Activated T-cell treated with anti-CD3 and anti-CD28 coated beads, Interleukin-2, amount 50 U/mL, for 1 hour (primary cell): ENCODE data around the gene AQP12B.

Experiments
- DNase-seq: peaks from one replicate; pipeline ENCODE4 v3.0.0-alpha.2; 2020

Gene AQP12B

DNA sequence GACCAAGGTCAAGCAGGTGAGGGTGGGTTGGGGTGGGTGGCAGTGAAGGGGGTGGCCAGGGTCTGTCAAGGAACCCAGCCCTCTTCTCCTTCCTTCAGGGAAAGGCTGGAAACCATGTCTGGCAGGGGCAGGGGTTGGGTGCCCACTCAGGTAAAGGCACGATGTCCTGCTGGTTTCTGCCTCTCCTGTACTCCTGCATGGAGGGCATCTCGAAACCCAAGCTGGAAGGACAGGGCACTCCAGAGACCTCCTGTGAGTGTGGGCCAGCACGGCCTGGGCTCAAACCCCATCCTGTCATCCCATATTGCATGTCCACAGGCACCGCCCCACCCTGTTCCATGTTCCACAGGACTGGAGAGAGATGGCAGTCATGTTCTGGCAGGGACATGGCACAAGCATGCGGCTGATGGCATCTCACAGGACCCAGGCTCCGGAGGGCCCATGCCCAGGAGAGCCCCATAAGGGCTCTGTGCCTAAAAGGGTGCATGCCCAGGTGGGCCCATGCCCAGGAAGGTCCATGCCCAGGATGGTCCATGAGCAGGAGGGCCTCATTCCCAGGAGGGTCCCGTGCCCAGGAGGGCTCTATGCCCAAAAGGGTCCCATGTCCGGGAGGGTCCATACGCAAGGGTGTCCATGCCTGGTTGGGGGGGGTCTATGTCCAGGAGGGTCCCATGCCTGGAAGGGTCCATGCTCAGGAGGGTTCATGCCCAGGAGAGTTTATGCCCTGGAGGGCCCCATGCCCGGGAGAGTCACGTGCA, 51.0 kb downstream of the AQP12B start:
- DNase-seq = no peak

DNA sequence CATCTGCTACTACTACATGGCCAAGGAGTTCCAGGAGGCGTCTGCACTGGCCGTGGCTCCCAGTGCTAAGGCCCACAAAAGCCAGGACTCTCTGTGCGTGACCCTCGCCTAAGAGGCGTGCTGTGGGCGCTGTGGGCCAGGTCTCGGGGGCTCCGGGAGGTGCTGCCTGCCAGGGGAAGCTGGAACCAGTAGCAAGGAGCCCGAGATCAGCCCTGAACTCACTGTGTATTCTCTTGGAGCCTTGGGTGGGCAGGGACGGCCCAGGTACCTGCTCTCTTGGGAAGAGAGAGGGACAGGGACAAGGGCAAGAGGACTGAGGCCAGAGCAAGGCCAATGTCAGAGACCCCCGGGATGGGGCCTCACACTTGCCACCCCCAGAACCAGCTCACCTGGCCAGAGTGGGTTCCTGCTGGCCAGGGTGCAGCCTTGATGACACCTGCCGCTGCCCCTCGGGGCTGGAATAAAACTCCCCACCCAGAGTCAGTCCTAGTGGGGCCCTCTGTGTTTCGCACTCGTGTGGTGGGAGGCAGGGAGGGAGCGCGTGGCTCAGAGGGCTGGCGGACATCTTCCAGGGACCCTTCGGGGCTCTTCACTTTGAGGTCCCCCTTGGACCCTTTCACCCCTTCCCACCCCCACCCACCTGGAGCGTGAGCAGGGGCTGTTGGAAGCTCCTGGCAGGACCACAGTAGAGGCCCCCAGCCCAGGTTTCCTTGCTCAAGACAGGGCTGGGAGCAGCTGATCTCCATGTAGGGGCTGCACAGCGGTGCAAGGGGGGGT, 51.7 kb downstream of the AQP12B start:
- no peak for DNase-seq

DNA sequence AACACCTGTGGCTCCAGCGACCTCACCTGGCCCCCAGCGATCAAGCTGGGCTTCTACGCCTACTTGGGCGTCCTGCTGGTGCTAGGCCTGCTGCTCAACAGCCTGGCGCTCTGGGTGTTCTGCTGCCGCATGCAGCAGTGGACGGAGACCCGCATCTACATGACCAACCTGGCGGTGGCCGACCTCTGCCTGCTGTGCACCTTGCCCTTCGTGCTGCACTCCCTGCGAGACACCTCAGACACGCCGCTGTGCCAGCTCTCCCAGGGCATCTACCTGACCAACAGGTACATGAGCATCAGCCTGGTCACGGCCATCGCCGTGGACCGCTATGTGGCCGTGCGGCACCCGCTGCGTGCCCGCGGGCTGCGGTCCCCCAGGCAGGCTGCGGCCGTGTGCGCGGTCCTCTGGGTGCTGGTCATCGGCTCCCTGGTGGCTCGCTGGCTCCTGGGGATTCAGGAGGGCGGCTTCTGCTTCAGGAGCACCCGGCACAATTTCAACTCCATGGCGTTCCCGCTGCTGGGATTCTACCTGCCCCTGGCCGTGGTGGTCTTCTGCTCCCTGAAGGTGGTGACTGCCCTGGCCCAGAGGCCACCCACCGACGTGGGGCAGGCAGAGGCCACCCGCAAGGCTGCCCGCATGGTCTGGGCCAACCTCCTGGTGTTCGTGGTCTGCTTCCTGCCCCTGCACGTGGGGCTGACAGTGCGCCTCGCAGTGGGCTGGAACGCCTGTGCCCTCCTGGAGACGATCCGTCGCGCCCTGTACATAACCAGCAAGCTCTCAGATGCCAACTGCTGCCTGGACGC, 52.5 kb downstream of the AQP12B start:
- peak; percentile 13 for DNase-seq

DNA sequence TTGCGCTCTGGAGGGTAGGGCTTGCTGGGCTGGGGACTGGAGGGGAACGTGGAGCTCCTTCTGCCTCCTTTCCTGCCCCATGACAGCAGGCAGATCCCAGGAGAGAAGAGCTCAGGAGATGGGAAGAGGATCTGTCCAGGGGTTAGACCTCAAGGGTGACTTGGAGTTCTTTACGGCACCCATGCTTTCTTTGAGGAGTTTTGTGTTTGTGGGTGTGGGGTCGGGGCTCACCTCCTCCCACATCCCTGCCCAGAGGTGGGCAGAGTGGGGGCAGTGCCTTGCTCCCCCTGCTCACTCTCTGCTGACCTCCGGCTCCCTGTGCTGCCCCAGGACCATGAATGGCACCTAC, 53.1 kb downstream of the AQP12B start:
- no peak for DNase-seq

DNA sequence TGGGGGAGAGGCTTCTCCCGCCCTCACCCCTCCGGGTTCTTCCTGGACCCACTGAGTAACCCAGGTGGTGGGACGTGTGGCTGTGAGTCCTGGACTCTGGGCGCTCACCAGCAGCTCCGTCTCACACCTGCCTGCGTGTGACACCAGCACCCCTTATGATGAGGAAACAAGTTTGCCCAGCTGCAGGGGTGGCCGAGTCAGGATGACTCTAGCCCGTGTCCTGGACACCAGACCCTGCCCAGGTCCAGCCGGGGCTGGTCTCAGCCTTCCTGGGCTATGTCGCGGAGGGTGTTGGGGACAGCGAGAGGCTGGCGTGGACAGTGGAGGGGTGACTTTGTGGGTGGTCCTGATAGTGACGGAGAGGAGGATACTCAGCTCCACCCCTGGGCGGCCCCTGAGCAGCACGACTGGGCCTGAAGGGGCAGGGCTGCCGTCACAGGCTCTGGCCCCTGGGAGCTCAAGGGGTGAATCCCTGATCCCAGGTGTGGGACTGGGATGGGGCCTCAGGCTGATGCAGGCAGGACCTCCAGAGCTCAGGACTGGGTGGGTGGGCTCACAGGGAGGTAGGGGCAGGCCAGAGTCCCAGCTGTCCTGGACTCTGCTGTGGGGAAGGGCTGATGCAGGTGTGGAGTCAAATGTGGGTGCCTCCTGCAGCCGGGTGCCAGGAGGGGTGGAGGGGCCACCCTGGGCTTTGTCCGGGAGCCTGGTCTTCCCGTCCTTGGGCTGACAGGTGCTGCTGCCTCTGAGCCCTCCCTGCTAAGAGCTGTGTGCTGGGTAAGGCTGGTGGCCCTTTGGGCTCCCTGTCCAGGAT, 53.7 kb downstream of the AQP12B start:
- peak; percentile 15 for DNase-seq

DNA sequence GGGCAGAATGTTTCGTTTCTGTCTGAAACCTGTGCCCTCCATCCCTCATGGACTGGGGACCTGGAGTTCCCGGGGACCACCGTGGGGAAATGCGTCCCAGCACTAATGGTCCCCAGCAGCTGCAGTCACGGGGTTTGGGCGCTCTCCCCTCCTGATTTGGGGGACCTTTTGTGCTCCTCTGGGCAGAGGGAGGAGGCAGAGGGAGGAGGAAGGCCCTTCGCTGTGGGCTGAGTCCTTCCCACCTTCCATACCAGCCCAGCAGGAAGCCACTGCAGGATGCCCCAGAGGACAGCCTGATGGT, 54.2 kb downstream of the AQP12B start:
- peak; percentile 16 for DNase-seq

DNA sequence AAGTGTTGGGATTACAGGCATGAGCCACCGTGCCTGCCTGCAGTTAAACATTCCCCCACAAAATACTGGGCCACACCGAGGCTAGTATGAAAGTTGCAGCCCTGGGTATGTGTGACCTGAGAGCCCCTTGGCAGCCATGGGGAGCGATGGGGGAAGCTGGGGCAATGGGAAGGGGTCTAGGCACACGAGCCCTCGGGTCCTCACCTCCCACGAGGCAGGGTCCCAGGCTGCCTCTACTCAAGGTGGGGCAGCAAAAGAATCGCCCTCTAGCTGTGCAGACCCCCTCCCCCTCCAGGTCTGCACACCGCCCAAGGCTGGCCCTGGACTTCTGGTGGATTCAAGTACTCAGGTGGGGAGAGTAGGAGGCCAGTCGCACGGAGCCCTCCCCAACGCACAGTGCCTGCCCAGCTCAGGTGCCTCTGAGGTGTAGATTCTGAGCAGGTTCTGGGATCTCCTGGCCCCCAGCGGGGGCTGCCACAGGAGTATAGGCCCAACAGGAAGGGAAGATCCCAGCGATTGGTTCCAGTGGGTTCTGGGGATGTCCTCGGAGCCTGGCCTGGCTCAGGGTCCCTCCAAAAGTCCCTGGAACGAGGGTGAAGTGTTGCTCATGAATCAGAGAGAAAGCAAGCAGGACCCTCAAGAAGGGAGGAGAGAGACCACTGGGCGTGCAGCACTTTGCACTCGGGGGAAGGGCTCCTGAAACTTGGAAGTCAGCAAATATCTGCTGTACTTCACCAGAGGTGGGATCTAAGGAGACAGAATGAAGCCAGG, 54.8 kb downstream of the AQP12B start:
- DNase-seq = peak; percentile 16

DNA sequence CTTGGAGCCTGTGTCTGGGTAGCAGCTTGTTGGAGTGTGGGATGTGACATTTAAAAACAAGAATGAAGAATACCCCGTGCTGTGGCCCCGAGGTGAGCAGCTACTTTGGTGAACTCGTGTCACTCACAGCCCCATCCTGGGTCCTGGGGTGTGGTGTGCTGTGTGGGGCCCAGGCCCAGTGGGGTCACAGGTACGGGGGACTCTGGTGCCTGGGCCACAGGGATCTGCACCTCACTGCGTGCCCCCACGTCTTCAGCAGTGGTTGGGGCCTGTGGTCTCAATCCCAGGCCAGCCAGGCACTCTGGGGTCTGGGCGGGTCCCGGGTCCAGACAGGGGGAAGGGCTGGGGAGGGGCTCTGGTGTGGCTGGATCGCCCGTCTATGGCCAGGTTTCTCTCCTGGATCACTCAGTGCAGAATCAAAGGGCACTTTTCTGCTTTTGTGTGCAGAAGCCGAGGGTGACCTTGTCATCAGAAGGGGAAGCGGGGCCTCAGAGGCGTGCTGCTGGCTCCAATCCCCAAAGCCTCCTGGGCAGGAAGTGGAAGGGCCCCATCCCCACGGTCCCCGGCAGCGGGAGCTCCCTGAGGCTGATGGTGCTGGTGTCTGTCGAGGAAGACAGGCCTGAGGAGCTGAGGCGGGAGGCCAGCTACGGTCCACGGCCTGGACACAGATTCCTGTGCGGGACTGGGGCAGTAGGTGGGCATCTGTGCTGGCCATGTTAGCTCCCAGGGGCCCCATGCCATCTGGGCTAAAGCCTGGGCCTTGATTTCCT, 56.0 kb downstream of the AQP12B start:
- DNase-seq = peak; percentile 30
